ENCODE results near the gene KCP. TPM values are rescaled to one million over a fixed set of nuclear protein-coding genes. Genes with fewer than 3 reads are reported as not detected.

The KCP gene
- total RNA-seq, 1 donor from 2014 or later, result not detected

GRCh38 chr7:128874140-128875031 is 36.1 kb downstream of the KCP start:
- no peak for DNase-seq (ENCODE audit: low read depth in 2 of 2)

DNA sequence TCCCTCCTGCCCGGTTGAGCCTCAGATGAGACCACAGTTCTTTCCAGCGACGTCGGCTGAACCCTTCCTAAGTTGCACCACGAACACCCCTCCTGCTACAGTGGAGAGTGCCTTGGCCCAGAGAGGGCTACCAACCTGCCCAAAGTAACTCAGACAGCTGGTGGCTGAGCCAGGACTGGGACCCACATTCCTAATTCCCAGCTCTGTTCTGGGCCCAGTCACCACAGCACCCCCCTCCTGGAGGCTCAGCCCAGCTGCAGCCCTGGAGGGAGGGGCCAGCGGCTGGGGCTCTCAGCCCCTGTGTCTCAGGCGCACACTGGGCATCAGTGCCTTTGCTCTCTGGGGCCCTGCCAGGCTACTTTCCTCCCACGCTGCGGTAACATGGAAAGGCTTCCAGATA is 37.3 kb downstream of the KCP start:
- DNase-seq (ENCODE audit: low read depth in 2 of 2), result no peak

DNA sequence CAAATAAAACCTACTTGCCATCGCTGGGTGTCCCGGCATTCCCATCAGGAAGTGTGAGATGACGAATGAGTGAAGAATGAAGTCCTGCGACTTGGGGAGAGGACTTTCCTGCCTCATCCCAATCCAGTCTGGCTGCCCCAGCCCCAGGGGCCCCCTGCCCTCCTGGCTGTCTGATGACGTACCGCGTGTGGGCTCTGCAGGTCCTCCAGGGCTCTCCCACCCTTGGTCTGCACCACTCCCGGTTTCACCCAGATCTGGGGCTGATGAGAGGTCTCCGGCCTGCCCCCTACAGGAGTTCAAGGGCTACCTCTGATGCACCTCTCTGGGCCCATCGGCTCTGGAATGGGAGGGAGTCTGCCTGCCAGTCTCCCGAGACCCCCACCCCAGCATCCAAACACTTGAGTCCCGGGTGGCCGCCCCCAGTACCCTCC is 38.1 kb downstream of the KCP start:
- no peak for DNase-seq (ENCODE audit: low read depth in 2 of 2)

GRCh38 chr7:128871050-128871449 is 39.5 kb downstream of the KCP start:
- no peak for DNase-seq (ENCODE audit: low read depth in 2 of 2)

GRCh38 chr7:128869944-128870285 is 40.6 kb downstream of the KCP start:
- DNase-seq (ENCODE audit: low read depth in 2 of 2), result no peak

- peak in 1 of 2 donors; percentile 54 for DNase-seq (ENCODE audit: low read depth in 2 of 2)
Measured at GRCh38 chr7:128869138-128869943, 41.2 kb downstream of the KCP start.

DNA sequence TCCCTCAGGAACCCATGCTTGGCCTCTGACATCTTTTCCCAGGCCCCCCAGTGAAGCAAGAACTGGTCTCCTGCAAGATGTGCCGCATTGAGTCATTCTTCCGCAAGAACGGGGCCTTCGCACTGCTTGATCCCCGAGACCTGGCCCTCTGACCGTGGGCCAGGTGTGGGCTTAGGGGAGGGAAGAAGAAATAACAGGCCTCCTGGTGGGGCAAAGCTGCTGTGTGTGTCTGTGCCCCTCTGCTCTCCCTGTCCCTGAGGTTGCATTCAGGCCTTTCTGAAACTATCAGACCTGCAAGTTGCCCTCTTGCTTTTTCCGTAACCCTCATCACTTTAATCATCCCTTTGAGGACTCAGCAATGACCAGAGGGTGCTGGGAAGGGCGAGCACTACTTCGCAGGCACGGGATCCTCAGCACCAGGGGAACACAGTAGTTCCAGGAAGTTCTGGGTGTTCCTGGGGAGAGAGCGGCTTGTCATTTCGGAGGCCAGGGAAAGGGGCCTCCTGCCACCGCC is 41.8 kb downstream of the KCP start:
- no peak for DNase-seq (ENCODE audit: low read depth in 2 of 2)

DNA sequence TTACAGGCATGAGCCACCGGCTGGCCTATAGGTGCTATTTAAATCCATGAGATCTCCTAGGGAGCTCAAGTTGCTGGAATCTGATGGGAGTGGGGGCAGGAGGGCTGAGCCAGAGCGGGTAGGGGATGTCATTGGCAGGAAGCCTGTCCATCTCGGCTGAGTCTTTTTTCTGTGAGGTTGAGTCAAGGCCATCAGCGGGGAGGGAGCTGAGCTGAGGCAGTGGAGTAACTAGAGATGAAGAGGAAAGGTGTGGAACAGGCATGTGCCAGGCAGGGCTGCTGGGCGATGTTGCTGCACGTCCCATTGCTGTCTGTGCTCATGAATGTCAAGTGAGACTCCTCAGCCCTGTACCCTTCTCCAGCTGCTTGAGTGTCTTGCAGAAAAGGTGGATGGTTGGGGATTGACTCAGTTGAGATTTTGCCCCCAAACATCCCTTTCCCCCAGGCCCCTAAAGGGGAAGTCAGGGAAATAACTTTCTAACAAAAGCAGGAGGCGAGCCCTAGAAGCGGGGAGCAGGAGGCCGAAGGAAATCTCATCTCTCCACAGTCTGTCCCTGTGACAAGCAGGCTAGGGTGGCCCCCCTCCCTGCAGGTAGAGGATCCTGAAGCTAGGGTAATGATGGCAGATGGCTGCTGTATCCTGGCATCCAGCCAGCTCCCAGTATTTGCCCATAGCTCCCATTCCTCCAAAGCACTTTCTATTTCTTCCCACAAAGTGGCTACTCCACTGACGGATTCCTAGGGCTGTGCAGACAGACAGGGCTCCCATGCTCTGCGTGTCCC is 42.5 kb downstream of the KCP start:
- DNase-seq (ENCODE audit: low read depth in 2 of 2), result no peak

DNA sequence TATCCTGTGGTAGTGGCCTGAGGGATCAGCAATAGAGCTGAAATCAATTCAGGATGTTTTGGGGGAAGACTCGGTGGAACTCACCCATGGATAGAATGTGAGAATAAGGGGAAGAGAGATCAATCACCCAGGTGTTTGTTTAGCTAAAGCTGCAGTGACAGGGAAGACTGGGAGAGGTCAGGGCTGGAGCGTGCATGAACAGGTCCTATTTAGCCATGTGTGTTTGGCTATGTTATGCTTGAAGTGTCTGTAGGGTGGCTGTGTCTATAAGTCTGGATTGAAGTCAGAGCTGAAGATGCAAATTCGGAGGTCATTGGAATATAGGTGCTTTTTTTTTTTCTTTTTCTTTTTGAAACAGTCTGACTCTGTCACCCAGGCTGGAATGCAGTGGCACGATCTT is 43.3 kb downstream of the KCP start:
- DNase-seq (ENCODE audit: low read depth in 2 of 2), result no peak

DNA sequence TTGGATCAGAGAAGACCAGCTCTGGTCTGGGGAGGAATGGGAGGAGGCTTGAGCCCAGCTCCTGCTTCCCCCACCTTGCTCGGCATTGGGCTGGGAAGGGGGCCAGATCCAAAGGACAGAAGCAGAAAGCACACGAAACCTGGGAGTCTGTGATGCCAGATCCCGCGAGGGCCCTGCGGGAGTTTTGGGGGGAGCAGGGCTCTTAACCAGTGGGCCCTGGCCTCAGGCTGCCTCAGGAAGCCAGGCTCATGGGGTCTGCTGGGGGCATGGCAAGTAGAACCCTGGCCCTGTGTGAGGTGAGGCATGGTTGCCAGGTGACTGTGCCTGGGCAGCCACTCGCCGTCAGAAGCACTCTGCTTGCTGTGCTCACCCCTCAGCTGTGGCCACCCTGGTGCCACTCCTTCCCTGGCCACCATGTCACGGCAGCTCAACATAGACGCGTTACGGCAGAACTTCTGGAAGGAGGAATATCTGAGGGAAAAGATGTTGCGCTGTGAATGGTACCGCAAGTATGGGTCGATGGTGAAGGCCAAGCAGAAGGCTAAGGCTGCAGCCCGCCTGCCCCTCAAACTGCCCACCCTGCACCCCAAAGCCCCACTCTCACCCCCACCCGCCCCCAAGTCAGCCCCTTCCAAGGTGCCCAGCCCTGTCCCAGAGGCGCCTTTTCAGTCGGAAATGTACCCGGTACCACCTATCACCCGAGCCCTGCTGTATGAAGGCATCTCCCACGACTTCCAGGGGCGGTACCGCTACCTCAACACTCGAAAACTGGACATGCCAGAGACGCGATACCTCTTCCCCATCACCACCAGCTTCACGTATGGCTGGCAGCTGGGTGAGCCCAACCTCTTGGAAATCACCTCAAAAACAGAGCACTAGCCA is 44.3 kb downstream of the KCP start:
- no peak for DNase-seq (ENCODE audit: low read depth in 2 of 2)

- DNase-seq (ENCODE audit: low read depth in 2 of 2), result no peak
Measured at GRCh38 chr7:128865303-128865702, 45.2 kb downstream of the KCP start.

DNA sequence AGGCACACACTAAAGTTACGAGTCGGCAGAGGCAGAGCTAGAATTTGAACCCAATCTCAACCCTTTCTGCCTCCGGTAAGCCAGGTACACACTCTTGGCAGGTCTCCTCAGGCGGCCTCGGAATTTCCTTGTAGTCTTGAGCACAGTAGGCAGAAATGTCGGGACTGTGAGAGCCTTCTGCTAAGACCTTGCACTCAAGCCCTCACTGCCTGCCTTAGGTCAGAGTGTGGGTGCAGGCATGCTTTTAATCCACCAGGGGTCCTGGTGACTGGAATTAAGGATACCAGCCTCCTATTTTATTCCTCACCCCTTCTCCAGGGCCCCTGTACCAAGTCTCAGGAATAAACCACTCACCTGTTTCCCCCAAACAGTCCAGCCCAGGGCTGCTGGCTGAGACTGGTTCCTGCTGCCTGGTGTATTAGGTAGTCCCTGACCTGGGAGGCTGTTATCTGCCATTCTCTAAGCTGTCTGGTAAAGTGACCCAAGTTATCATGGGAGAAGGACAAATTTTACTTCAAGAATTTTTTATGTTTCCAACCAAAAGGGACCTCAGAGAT is 47.0 kb downstream of the KCP start:
- peak in 1 of 2 donors; percentile 73 for DNase-seq (ENCODE audit: low read depth in 2 of 2)

GRCh38 chr7:128862571-128863432 is 47.7 kb downstream of the KCP start, which contains the start of gene ATP6V1F:
Gene ATP6V1F, plus strand, starts transcription at chr7:128862856. Its CDS starts 49 bp downstream, at chr7:128862905.
- DNase-seq (ENCODE audit: low read depth in 2 of 2), result peak; percentile 94 to 98

DNA sequence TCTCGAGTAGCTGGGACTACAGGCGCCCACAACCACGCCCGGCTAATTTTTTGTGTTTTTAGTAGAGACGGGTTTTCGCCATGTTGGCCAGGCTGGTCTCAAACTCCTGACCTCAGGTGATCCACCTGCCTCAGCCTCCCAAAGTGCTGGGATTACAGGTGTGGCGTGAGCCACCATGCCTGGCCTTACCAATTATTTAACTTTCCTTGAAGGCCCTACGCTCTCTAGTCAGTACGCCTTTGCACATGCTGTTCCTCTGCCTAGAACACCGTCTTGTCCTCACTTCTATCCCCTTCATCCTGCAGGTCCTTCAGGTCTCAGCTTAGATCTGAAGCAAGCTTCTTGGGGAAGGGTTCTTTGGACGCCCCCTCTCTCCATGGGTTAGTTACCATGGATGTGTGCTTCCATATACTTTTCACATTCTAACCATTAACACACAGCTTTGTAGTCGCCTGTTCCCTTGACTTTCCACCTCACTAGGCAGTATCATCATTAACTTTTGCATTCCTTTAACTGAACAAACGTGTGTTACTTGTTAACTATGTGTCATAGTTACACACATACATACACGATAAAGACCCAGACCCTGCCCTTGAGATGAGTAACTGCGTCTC is 48.4 kb downstream of the KCP start:
- no peak for DNase-seq (ENCODE audit: low read depth in 2 of 2)

- DNase-seq (ENCODE audit: low read depth in 2 of 2), result peak in 1 of 2 donors; percentile 37
Measured at GRCh38 chr7:128860158-128861073, 50.1 kb downstream of the KCP start.

DNA sequence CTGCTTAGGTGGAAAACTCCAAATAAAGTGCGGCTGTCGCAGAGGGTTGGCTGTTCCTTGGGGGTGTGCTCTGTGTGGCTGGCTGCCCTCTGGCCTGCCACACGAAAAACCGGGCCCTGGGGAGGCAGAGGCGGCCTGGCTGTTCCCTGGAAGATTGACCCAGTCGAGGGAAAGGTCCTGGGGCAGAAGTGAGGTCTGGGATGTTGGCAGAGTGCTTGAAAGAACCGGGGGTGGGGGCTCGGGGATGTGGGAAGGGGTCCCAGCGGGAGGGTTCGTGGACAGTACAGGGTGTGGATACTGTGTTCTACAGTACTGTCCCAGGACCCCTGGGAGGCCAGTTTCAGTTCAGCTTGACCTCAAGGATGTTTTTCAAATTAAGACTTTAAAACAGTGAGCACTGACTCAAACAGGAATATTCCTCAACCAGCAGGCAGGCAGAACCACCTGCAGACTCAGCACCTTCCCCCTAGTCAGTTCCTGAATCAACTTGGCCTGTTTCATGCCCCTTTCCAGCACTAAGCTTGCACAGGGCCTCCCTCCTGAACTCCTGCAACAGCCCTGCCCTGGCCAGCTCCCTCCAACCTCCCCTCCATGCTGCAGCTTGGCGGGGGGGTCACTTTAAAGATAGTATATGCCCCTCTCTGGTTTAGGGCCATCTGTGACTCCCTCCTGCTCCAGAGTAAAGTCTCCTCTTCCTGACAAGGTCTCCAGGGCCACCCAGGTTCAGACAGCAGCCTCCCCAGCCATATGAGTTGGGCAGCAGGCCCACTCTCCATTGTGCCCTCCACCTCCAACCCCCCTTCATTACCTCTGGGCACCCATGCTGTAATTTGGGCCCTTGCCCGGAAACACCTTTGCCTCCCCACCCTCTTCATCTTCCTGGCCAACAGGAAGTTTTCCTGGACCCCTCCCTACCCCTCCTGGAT is 51.0 kb downstream of the KCP start:
- peak in 1 of 2 donors; percentile 14 for DNase-seq (ENCODE audit: low read depth in 2 of 2)
